Activated naive CD4-positive, alpha-beta T cell treated with anti-CD3 and anti-CD28 coated beads for 36 hours (primary cell): ENCODE data around the gene KRTAP10-6. TPM values are rescaled to one million over a fixed set of nuclear protein-coding genes. Genes with fewer than 3 reads are reported as not detected.
"Not testable (repeated sequence)": the region's sequence is repeated elsewhere in the genome, so short reads cannot be mapped to it uniquely, and the experiment has no call there.

Experiments
- CTCF ChIA-PET: fragments of 350-600 bp; sonication (Branson Sonifier 250); formaldehyde crosslinking; loops from one replicate; lab custom pipeline; 2021; ENCODE audit warnings: antibody characterized with exemption; lab: Charles Lee
- DNase-seq: peaks from one replicate; pipeline ENCODE4 v3.0.0-alpha.2; 2020
- H3K27ac Mint-ChIP-seq: one replicate; pipeline ENCODE4 v1.8.0; 2021; ENCODE audit warnings: mild to moderate bottlenecking, mixed read lengths
- H3K27me3 Mint-ChIP-seq: one replicate; pipeline ENCODE4 v1.8.0; 2021; ENCODE audit warnings: low read depth, mixed read lengths
- H3K36me3 Mint-ChIP-seq: one replicate; pipeline ENCODE4 v1.8.0; 2021; ENCODE audit warnings: low read depth, mixed read lengths
- H3K4me1 Mint-ChIP-seq: one replicate; pipeline ENCODE4 v1.8.0; 2021; ENCODE audit warnings: low read depth, mixed read lengths
- H3K4me3 Mint-ChIP-seq: one replicate; pipeline ENCODE4 v1.8.0; 2021; ENCODE audit warnings: mild to moderate bottlenecking, moderate library complexity, mixed read lengths
- H3K9me3 Mint-ChIP-seq: one replicate; pipeline ENCODE4 v1.8.0; 2021; ENCODE audit warnings: mixed read lengths
- intact Hi-C: fragments of 100-400 bp; cut with micrococcal nuclease; formaldehyde crosslinking; loops from one replicate; pipeline ENCODE4 v1.15.1; 2023
- total RNA-seq, 2 experiments: library from RNA; stranded (reverse); gene quantifications; one replicate each; pipeline ENCODE4 v1.2.3, GENCODE V29; 2021

The KRTAP10-6 gene
- total RNA-seq, 2 experiments from 2014 or later = not detected

GRCh38 chr21:44571844-44572782 is 20.2 kb downstream of the KRTAP10-6 start:
- H3K27me3 Mint-ChIP-seq = no peaks in the 10 kb centered on the region
- no peaks in the 10 kb centered on the region for H3K36me3 Mint-ChIP-seq
- intact Hi-C loops = no loop called here
- H3K27ac Mint-ChIP-seq = no peak overlapping the region
- peaks cover 7% of the 10 kb centered on the region for H3K9me3 Mint-ChIP-seq
- H3K4me3 Mint-ChIP-seq = no peak overlapping the region
- no peaks in the 10 kb centered on the region for H3K4me1 Mint-ChIP-seq
- DNase-seq = no peak
- CTCF ChIA-PET = no interaction called here

- Mint-ChIP-seq H3K9me3 (peaks cover 2% of the 10 kb centered on the region), H3K36me3 (no peaks in the 10 kb centered on the region), H3K27me3 (no peaks in the 10 kb centered on the region), H3K4me1 (no peaks in the 10 kb centered on the region), H3K27ac (no peak overlapping the region), H3K4me3 (no peak overlapping the region)
- DNase-seq = no peak
- intact Hi-C loops = no loop called here
- CTCF ChIA-PET = no interaction called here
Observed at GRCh38 chr21:44571296-44571695, 21.0 kb downstream of the KRTAP10-6 start.

DNA sequence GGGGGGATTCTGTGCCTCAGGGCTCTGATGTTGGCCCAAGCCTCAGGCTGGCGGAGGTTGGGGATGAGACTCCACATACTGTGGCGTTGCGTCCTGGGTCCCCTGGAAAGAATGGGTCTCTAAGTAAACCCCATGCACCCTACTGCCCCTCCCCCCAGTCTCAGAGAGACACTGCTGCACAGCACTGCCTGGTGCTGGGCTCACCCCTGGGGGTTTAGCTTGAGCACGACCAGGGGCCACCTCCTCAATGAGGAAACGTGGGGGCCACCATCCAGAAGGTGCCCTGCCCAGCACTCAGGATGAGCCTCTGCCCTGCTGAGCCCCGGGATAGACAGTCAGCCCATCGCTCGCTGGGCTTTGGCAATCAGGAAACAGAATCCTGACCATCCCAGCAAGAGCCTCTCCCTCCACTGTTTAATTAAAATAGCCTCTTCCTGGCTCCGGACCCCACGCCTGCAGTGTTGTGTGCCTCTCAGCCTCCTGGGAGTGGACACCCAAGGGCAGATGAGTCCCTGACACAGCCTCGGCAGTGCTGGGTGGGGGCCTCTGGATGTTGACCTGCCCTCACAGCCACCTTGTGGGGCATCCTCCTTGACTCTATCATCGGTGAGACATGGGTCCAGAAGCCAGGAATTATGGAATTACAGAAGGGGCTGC is 22.3 kb downstream of the KRTAP10-6 start:
- Mint-ChIP-seq H3K4me3 (no peak overlapping the region), H3K4me1 (peaks cover 6% of the 10 kb centered on the region), H3K27ac (no peak overlapping the region), H3K27me3 (no peaks in the 10 kb centered on the region), H3K9me3 (peaks cover 2% of the 10 kb centered on the region), H3K36me3 (no peaks in the 10 kb centered on the region)
- DNase-seq = no peak
- CTCF ChIA-PET = no interaction called here
- intact Hi-C loops = no loop called here

GRCh38 chr21:44568667-44569556 is 23.4 kb downstream of the KRTAP10-6 start:
- DNase-seq = no peak
- intact Hi-C loops = no loop called here
- Mint-ChIP-seq H3K27me3 (no peaks in the 10 kb centered on the region), H3K36me3 (no peaks in the 10 kb centered on the region), H3K4me1 (peaks cover 9% of the 10 kb centered on the region), H3K27ac (no peak overlapping the region), H3K4me3 (no peak overlapping the region), H3K9me3 (peaks cover 2% of the 10 kb centered on the region)
- CTCF ChIA-PET = no interaction called here

- Mint-ChIP-seq H3K9me3 (peaks cover 2% of the 10 kb centered on the region), H3K27me3 (no peaks in the 10 kb centered on the region), H3K36me3 (no peaks in the 10 kb centered on the region), H3K4me1 (peaks cover 9% of the 10 kb centered on the region), H3K27ac (no peak overlapping the region), H3K4me3 (no peak overlapping the region)
- CTCF ChIA-PET = no interaction called here
- no peak for DNase-seq
- intact Hi-C loops = no loop called here
Observed at GRCh38 chr21:44568261-44568660, 24.0 kb downstream of the KRTAP10-6 start.

DNA sequence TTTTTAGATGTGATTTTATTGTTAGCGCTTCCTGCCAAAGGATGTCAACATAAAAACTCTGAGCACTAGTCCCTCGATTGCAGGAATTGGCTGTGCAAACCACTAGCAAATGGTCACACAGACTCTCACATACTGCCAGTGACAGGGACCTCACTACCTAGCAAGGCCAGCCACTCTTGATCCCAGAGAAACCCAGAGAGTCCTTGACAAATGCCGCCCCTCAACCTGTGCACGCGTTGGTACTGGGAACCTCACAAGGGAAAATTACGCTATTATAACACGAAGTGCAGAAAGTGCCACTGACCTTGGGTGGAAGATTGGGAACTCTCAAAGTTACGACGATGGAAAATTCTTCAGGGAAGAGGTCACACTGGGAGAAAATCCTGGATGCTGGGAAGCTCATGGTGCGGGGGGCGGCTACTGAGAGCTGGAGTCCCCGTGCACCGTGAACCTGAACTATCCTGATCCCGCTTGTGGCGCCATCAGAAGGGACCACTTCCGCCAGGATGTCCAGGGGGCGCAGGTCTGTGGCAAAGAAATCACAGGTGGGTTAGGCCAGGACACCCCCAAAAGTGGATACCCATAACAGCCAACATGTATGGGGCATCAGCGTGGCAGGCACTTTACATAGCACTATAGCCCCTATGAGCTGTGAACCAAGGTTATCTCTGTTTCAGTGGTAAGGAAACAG is 24.7 kb downstream of the KRTAP10-6 start:
- CTCF ChIA-PET = no interaction called here
- Mint-ChIP-seq H3K27me3 (no peaks in the 10 kb centered on the region), H3K4me3 (no peak overlapping the region), H3K36me3 (no peaks in the 10 kb centered on the region), H3K4me1 (peaks cover 9% of the 10 kb centered on the region), H3K27ac (no peak overlapping the region), H3K9me3 (peaks cover 2% of the 10 kb centered on the region)
- intact Hi-C loops = no loop called here
- DNase-seq = no peak

- no peak for DNase-seq
- Mint-ChIP-seq H3K4me3 (no peak overlapping the region), H3K9me3 (peaks cover 7% of the 10 kb centered on the region), H3K27ac (no peak overlapping the region), H3K4me1 (peaks cover 9% of the 10 kb centered on the region), H3K27me3 (no peaks in the 10 kb centered on the region), H3K36me3 (no peaks in the 10 kb centered on the region)
- CTCF ChIA-PET = no interaction called here
- intact Hi-C loops = no loop called here
Observed at GRCh38 chr21:44566403-44566802, 25.9 kb downstream of the KRTAP10-6 start.

GRCh38 chr21:44564886-44565598 is 27.3 kb downstream of the KRTAP10-6 start:
- CTCF ChIA-PET = no interaction called here
- H3K27ac Mint-ChIP-seq = peak overlapping the region; percentile 58
- no peaks in the 10 kb centered on the region for H3K36me3 Mint-ChIP-seq
- intact Hi-C loops = no loop called here
- H3K4me3 Mint-ChIP-seq = no peak overlapping the region
- no peaks in the 10 kb centered on the region for H3K27me3 Mint-ChIP-seq
- H3K9me3 Mint-ChIP-seq = peaks cover 10% of the 10 kb centered on the region
- H3K4me1 Mint-ChIP-seq = peaks cover 9% of the 10 kb centered on the region
- no peak for DNase-seq

DNA sequence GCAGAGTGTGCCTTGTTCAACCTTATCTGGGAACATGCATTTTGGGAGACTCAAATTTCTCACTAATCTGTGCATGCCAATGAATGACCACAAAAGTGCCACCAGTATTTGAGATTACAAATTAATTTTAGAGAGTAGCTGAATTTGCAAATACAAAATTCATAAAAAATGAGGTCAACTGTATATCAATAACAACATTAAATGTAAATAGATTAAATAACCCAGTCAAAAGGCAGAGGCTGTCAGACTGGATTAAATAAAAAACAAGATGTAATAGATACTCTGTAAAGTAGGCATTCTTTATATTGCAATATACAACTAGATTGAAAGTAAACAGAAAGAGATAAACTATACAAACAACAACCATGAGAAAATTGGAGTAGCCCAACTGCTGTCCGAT is 28.2 kb downstream of the KRTAP10-6 start:
- Mint-ChIP-seq H3K4me1 (peaks cover 9% of the 10 kb centered on the region), H3K4me3 (no peak overlapping the region)
- intact Hi-C loops = no loop called here

GRCh38 chr21:44558695-44559094 is 33.6 kb downstream of the KRTAP10-6 start, which contains the start of gene KRTAP10-3:
Gene KRTAP10-3, minus strand, starts transcription at chr21:44558795. Its CDS starts 80 bp downstream, at chr21:44558715.
- intact Hi-C loops = no loop called here
- no peak within 1 kb of the TSS for H3K27ac Mint-ChIP-seq
- H3K4me1 Mint-ChIP-seq = no peaks in the 10 kb centered on the region
- peaks cover 14% of the 10 kb centered on the region for H3K9me3 Mint-ChIP-seq
- CTCF ChIA-PET = no interaction called here
- no peaks in the 10 kb centered on the region for H3K27me3 Mint-ChIP-seq
- H3K4me3 Mint-ChIP-seq = no peak within 1 kb of the TSS
- no peak for DNase-seq
- H3K36me3 Mint-ChIP-seq = no peaks in the 10 kb centered on the region

More for the DNA sequence above, 28.2 kb downstream of the KRTAP10-6 start:
- no peak for DNase-seq
- Mint-ChIP-seq H3K27me3 (no peaks in the 10 kb centered on the region), H3K9me3 (peaks cover 10% of the 10 kb centered on the region), H3K27ac (no peak overlapping the region), H3K36me3 (no peaks in the 10 kb centered on the region)
- CTCF ChIA-PET = no interaction called here

GRCh38 chr21:44558329-44558675 is 34.0 kb downstream of the KRTAP10-6 start:
- DNase-seq, H3K4me1 Mint-ChIP-seq, H3K27me3 Mint-ChIP-seq, H3K27ac Mint-ChIP-seq, H3K4me3 Mint-ChIP-seq, H3K36me3 Mint-ChIP-seq, intact Hi-C loops, CTCF ChIA-PET: not testable (repeated sequence)
- H3K9me3 Mint-ChIP-seq = peaks cover 17% of the 10 kb centered on the region
